ENCODE measurements around the gene CASP7. TPM values are rescaled to one million over a fixed set of nuclear protein-coding genes. Genes with fewer than 3 reads are reported as not detected.
"Not testable (repeated sequence)": the region's sequence is repeated elsewhere in the genome, so short reads cannot be mapped to it uniquely, and the experiment has no call there.

CASP7 gene
- polyA plus RNA-seq, 3 donors = 15.8 to 25.8 (median 16.3) TPM

- 89 to 97% (median 93%) methylated on average over 3 of the region's 3 CpGs for WGBS, 3 donors
- no peak overlapping the region for H3K27ac ChIP-seq (ENCODE audit: low read depth, low read length)
Observed at GRCh38 chr10:113740850-113741249, 61.1 kb downstream of the CASP7 start.

GRCh38 chr10:113742466-113742865 is 62.8 kb downstream of the CASP7 start:
- no peak overlapping the region for H3K27ac ChIP-seq (ENCODE audit: low read depth, low read length)
- 76 to 91% (median 81%) methylated on average over 2 of the region's 2 CpGs for WGBS, 3 donors

- H3K27ac ChIP-seq (ENCODE audit: low read depth, low read length) = no peak overlapping the region
Observed at GRCh38 chr10:113743594-113743993, 63.9 kb downstream of the CASP7 start.

- 71 to 86% (median 82%) methylated on average over 2 of the region's 2 CpGs for WGBS, 3 donors
- H3K27ac ChIP-seq (ENCODE audit: low read depth, low read length) = no peak overlapping the region
Observed at GRCh38 chr10:113745374-113745773, 65.7 kb downstream of the CASP7 start.

- H3K27ac ChIP-seq (ENCODE audit: low read depth, low read length) = no peak overlapping the region
- WGBS, 3 donors = 52 to 77% (median 59%) methylated on average over 3 of the region's 3 CpGs
Observed at GRCh38 chr10:113746217-113746957, 66.7 kb downstream of the CASP7 start.

GRCh38 chr10:113751181-113751732 is 71.5 kb downstream of the CASP7 start, which contains the start of gene PLEKHS1:
Gene PLEKHS1, plus strand, starts transcription at chr10:113751682. Its CDS starts 3,596 bp downstream, at chr10:113755278.
- WGBS, 3 donors = 75 to 96% (median 93%) methylated on average over 3 of the region's 3 CpGs
- H3K27ac ChIP-seq (ENCODE audit: low read depth, low read length) = no peak within 1 kb of the TSS

- WGBS, 3 donors = 33 to 86% (median 35%) methylated on average over 1 of the region's 1 CpG
- no peak overlapping the region for H3K27ac ChIP-seq (ENCODE audit: low read depth, low read length)
Observed at GRCh38 chr10:113752553-113752952, 72.8 kb downstream of the CASP7 start.

GRCh38 chr10:113753020-113753692 is 73.4 kb downstream of the CASP7 start:
- 48 to 54% (median 48%) methylated on average over 9 of the region's 9 CpGs for WGBS, 3 donors
- H3K27ac ChIP-seq (ENCODE audit: low read depth, low read length) = no peak overlapping the region

- H3K27ac ChIP-seq (ENCODE audit: low read depth, low read length) = no peak overlapping the region
Observed at GRCh38 chr10:113754125-113754524, 74.4 kb downstream of the CASP7 start.

GRCh38 chr10:113754768-113755167 is 75.1 kb downstream of the CASP7 start:
- whole genome bisulfite sequencing, 3 donors = 62 to 87% (median 80%) methylated on average over 9 of the region's 9 CpGs
- no peak overlapping the region for H3K27ac ChIP-seq (ENCODE audit: low read depth, low read length)

More at GRCh38 chr10:113754125-113754524, 74.4 kb downstream of the CASP7 start:
- WGBS, 3 donors = 84 to 91% (median 90%) methylated on average over 3 of the region's 3 CpGs

GRCh38 chr10:113756940-113757543 is 77.3 kb downstream of the CASP7 start:
- H3K27ac ChIP-seq (ENCODE audit: low read depth, low read length) = no peak overlapping the region
- 86 to 89% (median 88%) methylated on average over 12 of the region's 12 CpGs for WGBS, 3 donors

GRCh38 chr10:113762083-113762482 is 82.4 kb downstream of the CASP7 start:
- H3K27ac ChIP-seq (ENCODE audit: low read depth, low read length) = no peak overlapping the region
- 12 to 26% (median 24%) methylated on average over 1 of the region's 1 CpG for WGBS, 3 donors

GRCh38 chr10:113764582-113764981 is 84.9 kb downstream of the CASP7 start:
- 71 to 86% (median 78%) methylated on average over 1 of the region's 1 CpG for WGBS, 3 donors
- H3K27ac ChIP-seq (ENCODE audit: low read depth, low read length) = no peak overlapping the region

GRCh38 chr10:113765910-113766309 is 86.2 kb downstream of the CASP7 start:
- no peak overlapping the region for H3K27ac ChIP-seq (ENCODE audit: low read depth, low read length)
- WGBS, 3 donors = 27 to 77% (median 72%) methylated on average over 3 of the region's 3 CpGs

GRCh38 chr10:113767222-113767621 is 87.5 kb downstream of the CASP7 start:
- no peak overlapping the region for H3K27ac ChIP-seq (ENCODE audit: low read depth, low read length)
- WGBS, 3 donors = 67 to 78% (median 73%) methylated on average over 2 of the region's 2 CpGs

GRCh38 chr10:113770346-113770745 is 90.6 kb downstream of the CASP7 start:
- 80 to 85% (median 81%) methylated on average over 4 of the region's 4 CpGs for WGBS, 3 donors
- H3K27ac ChIP-seq (ENCODE audit: low read depth, low read length) = no peak overlapping the region

- 75 to 85% (median 80%) methylated on average over 3 of the region's 3 CpGs for WGBS, 3 donors
- H3K27ac ChIP-seq (ENCODE audit: low read depth, low read length) = not testable (repeated sequence)
Observed at GRCh38 chr10:113771131-113771530, 91.4 kb downstream of the CASP7 start.

- H3K27ac ChIP-seq (ENCODE audit: low read depth, low read length) = no peak overlapping the region
- WGBS, 3 donors = 31 to 62% (median 51%) methylated on average over 4 of the region's 4 CpGs
Observed at GRCh38 chr10:113775686-113776294, 96.1 kb downstream of the CASP7 start.

- 88 to 89% (median 89%) methylated on average over 1 of the region's 1 CpG for WGBS, 3 donors
- H3K27ac ChIP-seq (ENCODE audit: low read depth, low read length) = no peak overlapping the region
Observed at GRCh38 chr10:113776553-113776952, 96.8 kb downstream of the CASP7 start.
